HepG2 (cell line): ENCODE results near the gene RXRG. TPM values are rescaled to one million over a fixed set of nuclear protein-coding genes. Genes with fewer than 3 reads are reported as not detected.

ENCODE experiments used
- ATAC-seq: fragments of 200-7000 bp; cut with Tn5 transposase; 3 replicates; pipeline ENCODE4 v1.9.1; 2020; ENCODE audit warnings: mild to moderate bottlenecking, moderate library complexity
- BruUV-seq: library from RNA; stranded (reverse); fragments of 400-500 nt; replicated peaks from 2 replicates; lab custom pipeline; 2021; lab: Mats Ljungman, UMichigan
- CTCF ChIA-PET: fragments of 300-600 bp; formaldehyde crosslinking; extraction: SDS; loops from one replicate; lab custom pipeline; 2021; ENCODE audit warnings: low total read pairs, inconsistent platforms, low intra/inter-chr PET ratio; lab: Yijun Ruan, JAX
- POLR2A ChIA-PET: fragments of 350-600 bp; sonication (Branson Sonifier 250); formaldehyde crosslinking; loops from one replicate; lab custom pipeline; 2020; ENCODE audit warnings: antibody characterized with exemption, inconsistent platforms; lab: Yijun Ruan, JAX
- DNase-seq: peaks from one replicate; pipeline ENCODE4 v3.0.0-alpha.2; 2015; ENCODE audit warnings: low spot score
- FAIRE-seq: peaks from 3 replicates; lab custom pipeline; 2011; peaks lifted over from hg19 to GRCh38; lab: Jason Lieb, UNC
- H2AFZ ChIP-seq: one replicate; pipeline ENCODE4 v1.6.1; 2011; ENCODE audit warnings: low read length, inconsistent platforms
- H3K27ac ChIP-seq: fragments of 300-600 bp; 3 replicates; pipeline ENCODE4 v1.8.0; 2011; ENCODE audit warnings: mixed run types, mild to moderate bottlenecking, mixed read lengths, low read length, inconsistent platforms; ENCODE audit not compliant: insufficient read depth; ENCODE audit errors: extremely low read length
- H3K27me3 ChIP-seq, 2 experiments: fragments of 200-600 bp in 1 of 2; 2 replicates in 1 of 2; 3 replicates in 1 of 2; pipeline versions ENCODE4 v1.6.0 to v1.8.0; 2011; ENCODE audit warnings: low read length in 2 of 2, mild to moderate bottlenecking in 2 of 2, moderate library complexity in 2 of 2, inconsistent platforms in 1 of 2; ENCODE audit not compliant: insufficient read depth in 2 of 2, control insufficient read depth in 1 of 2
- H3K36me3 ChIP-seq, 2 experiments: fragments of 200-600 bp in 1 of 2; replicated peaks in 1 of 2; 2 replicates in 1 of 2; 3 replicates in 1 of 2; pipeline versions ENCODE4 v1.5.1 to v1.8.0; 2011; ENCODE audit warnings: low read length in 2 of 2, inconsistent platforms in 1 of 2; ENCODE audit not compliant: insufficient read depth in 2 of 2, control insufficient read depth in 1 of 2
- H3K4me1 ChIP-seq: 2 replicates; pipeline ENCODE4 v1.5.1; 2012; ENCODE audit warnings: low read length, inconsistent platforms; ENCODE audit not compliant: insufficient read depth
- H3K4me2 ChIP-seq: 2 replicates; pipeline ENCODE4 v1.6.0; 2011; ENCODE audit warnings: low read depth, low read length, inconsistent platforms
- H3K4me3 ChIP-seq, 3 experiments: fragments of 200-600 bp in 1 of 3; sonication (generic), shearing (Covaris generic) in 1 of 3; replicated peaks in 1 of 3; 2 replicates each; pipeline ENCODE4 v1.5.1; 2011 to 2016; ENCODE audit warnings: low read length in 3 of 3, inconsistent platforms in 2 of 3, low read depth in 2 of 3, mild to moderate bottlenecking in 2 of 3, control low read depth in 1 of 3, mixed read lengths in 1 of 3; ENCODE audit not compliant: insufficient read depth in 1 of 3
- H3K79me2 ChIP-seq: one replicate; pipeline ENCODE4 v1.6.1; 2011; ENCODE audit warnings: low read length, inconsistent platforms; ENCODE audit not compliant: insufficient read depth
- H3K9ac ChIP-seq: 2 replicates; pipeline ENCODE4 v1.6.0; 2011; ENCODE audit warnings: mild to moderate bottlenecking, low read depth, low read length, inconsistent platforms; ENCODE audit not compliant: insufficient read depth
- H3K9me3 ChIP-seq: 2 replicates; pipeline ENCODE4 v1.5.1; 2012; ENCODE audit warnings: mild to moderate bottlenecking, low read length
- H4K20me1 ChIP-seq: 2 replicates; pipeline ENCODE4 v1.6.0; 2011; ENCODE audit warnings: inconsistent platforms, mild to moderate bottlenecking, low read length, moderate library complexity; ENCODE audit not compliant: insufficient read depth
- ARNT2 ChIP-seq: sonication (generic); formaldehyde crosslinking; IDR thresholded peaks from 2 replicates; pipeline ENCODE4 v1.8.0; 2022; ENCODE audit warnings: mild to moderate bottlenecking, low read depth, missing genetic modification reagents, moderate library complexity
- FOXM1 ChIP-seq: sonication (generic); formaldehyde crosslinking; IDR thresholded peaks from 2 replicates; pipeline ENCODE4 v1.5.0; 2020; ENCODE audit warnings: missing genetic modification reagents
- HOXA7 ChIP-seq: sonication (generic); formaldehyde crosslinking; IDR thresholded peaks from 2 replicates; pipeline ENCODE4 v1.8.1; 2022; ENCODE audit warnings: mild to moderate bottlenecking, missing genetic modification reagents, moderate library complexity
- NFE2 ChIP-seq: sonication (generic); formaldehyde crosslinking; IDR thresholded peaks from 2 replicates; pipeline ENCODE4 v1.4.0; 2020; ENCODE audit warnings: missing genetic modification reagents
- SMYD3 ChIP-seq: sonication (generic); formaldehyde crosslinking; IDR thresholded peaks from 2 replicates; pipeline ENCODE4 v1.8.1; 2023; ENCODE audit warnings: mild to moderate bottlenecking, missing genetic modification reagents
- SNAPC2 ChIP-seq: sonication (generic); formaldehyde crosslinking; IDR thresholded peaks from 2 replicates; pipeline ENCODE4 v1.8.1; 2022; ENCODE audit warnings: mild to moderate bottlenecking, missing genetic modification reagents
- ZFX ChIP-seq: sonication (generic); formaldehyde crosslinking; IDR thresholded peaks from 2 replicates; pipeline ENCODE4 v1.4.0; 2020; ENCODE audit warnings: mild to moderate bottlenecking, low read depth, missing genetic modification reagents, moderate library complexity
- ZNF329 ChIP-seq: sonication (generic); formaldehyde crosslinking; IDR thresholded peaks from 2 replicates; pipeline ENCODE4 v1.9.0; 2021; ENCODE audit warnings: low read depth, mild to moderate bottlenecking, missing genetic modification reagents
- ZNF451 ChIP-seq: sonication (generic); formaldehyde crosslinking; IDR thresholded peaks from 2 replicates; pipeline ENCODE4 v1.5.0; 2020; ENCODE audit warnings: mild to moderate bottlenecking, missing genetic modification reagents
- ZNF761 ChIP-seq: sonication (generic); formaldehyde crosslinking; conservative IDR thresholded peaks from 2 replicates; pipeline ENCODE4 v1.4.0; 2020; ENCODE audit warnings: mild to moderate bottlenecking, missing genetic modification reagents
- ZNF781 ChIP-seq: sonication (generic); formaldehyde crosslinking; IDR thresholded peaks from 2 replicates; pipeline ENCODE4 v1.5.1; 2020; ENCODE audit warnings: borderline replicate concordance, mild to moderate bottlenecking, missing genetic modification reagents; ENCODE audit errors: not compliant biosample characterization
- WGBS: methylation state at CpG from one replicate; pipeline ENCODE4 v1.1.6; 2017; ENCODE audit warnings: low lambda C conversion rate; 5-methylcytosine and 5-hydroxymethylcytosine counted together
- in situ Hi-C: cut with HindIII; loops from 2 replicates; pipeline ENCODE4 v1.10.0; 2017; ENCODE audit warnings: low pct_unique_long_range_greater_than_20kb; ENCODE audit not compliant: extremely low pct_ligation_motif_present
- intact Hi-C: fragments of 100-400 bp; cut with micrococcal nuclease; formaldehyde crosslinking; loops from one replicate; pipeline ENCODE4 v1.10.0; 2022; ENCODE audit not compliant: unreplicated experiment
- polyA plus RNA-seq, 8 experiments: library from polyadenylated mRNA; depleted of rRNA in 3 of 8; stranded (reverse) in 7 of 8; unstranded in 1 of 8; fragments of >200 nt; fragmentation: Illumina TruSeq in 4 of 8; extraction: Trizol in 4 of 8; gene quantifications; 2 replicates each; pipeline versions ENCODE4 v1.2.1 to v1.2.3, GENCODE V29; 2011 to 2016; ENCODE audit warnings: low read depth in 4 of 8, missing spikeins in 1 of 8, mixed read lengths in 1 of 8; ENCODE audit not compliant: insufficient read depth in 1 of 8
- total RNA-seq, 5 experiments: library from RNA; depleted of rRNA; stranded (reverse); fragments of >200 nt; fragmentation: Illumina TruSeq; extraction: Trizol; gene quantifications; 2 replicates each; pipeline ENCODE4 v1.2.3, GENCODE V29; 2016; ENCODE audit warnings: low read depth in 1 of 5
- TF ChIP-seq, protein P1 (sequence below), 2 experiments: fragments of 450-650 bp in 1 of 2; sonication (generic) in 1 of 2; formaldehyde crosslinking in 1 of 2; IDR thresholded peaks; 2 replicates each; pipeline versions ENCODE4 v1.6.1 to v1.8.0; 2016 to 2022; ENCODE audit warnings: antibody characterized with exemption in 1 of 2, mild to moderate bottlenecking in 1 of 2, missing genetic modification reagents in 1 of 2
- TF ChIP-seq, protein P2 (sequence below): sonication (generic); formaldehyde crosslinking; IDR thresholded peaks from 2 replicates; pipeline ENCODE4 v1.4.0; 2020; ENCODE audit warnings: low read depth, missing genetic modification reagents

Gene RXRG
- total and polyA plus RNA-seq, 2 of the 13 experiments (the other 11 are each of a cell fraction or from before 2014, with no cell fraction given), result not detected

- H3K36me3 ChIP-seq, result no peaks in the 10 kb centered on the region
- no peaks in the 10 kb centered on the region for H4K20me1 ChIP-seq
- FAIRE-seq, result no peak
- H3K4me2 ChIP-seq, result no peak overlapping the region
- no peak overlapping the region for H2AFZ ChIP-seq
- H3K9me3 ChIP-seq, result no peaks in the 10 kb centered on the region
- in situ Hi-C loops, result no loop called here
- ChIA-PET CTCF (no interaction called here), POLR2A (no interaction called here)
- no peak overlapping the region for H3K4me3 ChIP-seq
- no peak for DNase-seq
- peaks cover 10% of the 10 kb centered on the region for H3K4me1 ChIP-seq
- H3K27me3 ChIP-seq, result no peaks in the 10 kb centered on the region; a peak in 1 of 5 replicates
- intact Hi-C loops, result no loop called here
- no peaks in the 10 kb centered on the region for H3K79me2 ChIP-seq
- no peak overlapping the region for H3K9ac ChIP-seq
- no peak for ATAC-seq
- H3K27ac ChIP-seq, result no peak overlapping the region
- no TSS peak for BruUV-seq
- 49% methylated on average over 7 of the region's 7 CpGs for WGBS
- TF ChIP-seq, protein P1, sequence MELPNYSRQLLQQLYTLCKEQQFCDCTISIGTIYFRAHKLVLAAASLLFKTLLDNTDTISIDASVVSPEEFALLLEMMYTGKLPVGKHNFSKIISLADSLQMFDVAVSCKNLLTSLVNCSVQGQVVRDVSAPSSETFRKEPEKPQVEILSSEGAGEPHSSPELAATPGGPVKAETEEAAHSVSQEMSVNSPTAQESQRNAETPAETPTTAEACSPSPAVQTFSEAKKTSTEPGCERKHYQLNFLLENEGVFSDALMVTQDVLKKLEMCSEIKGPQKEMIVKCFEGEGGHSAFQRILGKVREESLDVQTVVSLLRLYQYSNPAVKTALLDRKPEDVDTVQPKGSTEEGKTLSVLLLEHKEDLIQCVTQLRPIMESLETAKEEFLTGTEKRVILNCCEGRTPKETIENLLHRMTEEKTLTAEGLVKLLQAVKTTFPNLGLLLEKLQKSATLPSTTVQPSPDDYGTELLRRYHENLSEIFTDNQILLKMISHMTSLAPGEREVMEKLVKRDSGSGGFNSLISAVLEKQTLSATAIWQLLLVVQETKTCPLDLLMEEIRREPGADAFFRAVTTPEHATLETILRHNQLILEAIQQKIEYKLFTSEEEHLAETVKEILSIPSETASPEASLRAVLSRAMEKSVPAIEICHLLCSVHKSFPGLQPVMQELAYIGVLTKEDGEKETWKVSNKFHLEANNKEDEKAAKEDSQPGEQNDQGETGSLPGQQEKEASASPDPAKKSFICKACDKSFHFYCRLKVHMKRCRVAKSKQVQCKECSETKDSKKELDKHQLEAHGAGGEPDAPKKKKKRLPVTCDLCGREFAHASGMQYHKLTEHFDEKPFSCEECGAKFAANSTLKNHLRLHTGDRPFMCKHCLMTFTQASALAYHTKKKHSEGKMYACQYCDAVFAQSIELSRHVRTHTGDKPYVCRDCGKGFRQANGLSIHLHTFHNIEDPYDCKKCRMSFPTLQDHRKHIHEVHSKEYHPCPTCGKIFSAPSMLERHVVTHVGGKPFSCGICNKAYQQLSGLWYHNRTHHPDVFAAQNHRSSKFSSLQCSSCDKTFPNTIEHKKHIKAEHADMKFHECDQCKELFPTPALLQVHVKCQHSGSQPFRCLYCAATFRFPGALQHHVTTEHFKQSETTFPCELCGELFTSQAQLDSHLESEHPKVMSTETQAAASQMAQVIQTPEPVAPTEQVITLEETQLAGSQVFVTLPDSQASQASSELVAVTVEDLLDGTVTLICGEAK (IDR thresholded peaks at IDR 0.05), result no peak
- TF ChIP-seq, protein P1 (CRISPR knock-in tag; IDR thresholded peaks at IDR 0.05), result no peak
- TF ChIP-seq FOXM1, result no peak
- TF ChIP-seq ZNF329 (CRISPR knock-in tag), result no peak
- no peak for TF ChIP-seq SMYD3 (CRISPR knock-in tag)
- TF ChIP-seq ZNF451, result no peak
- no peak for TF ChIP-seq NFE2 (CRISPR knock-in tag)
- no peak for TF ChIP-seq ZNF781 (CRISPR knock-in tag)
- no peak for TF ChIP-seq ZNF761 (CRISPR knock-in tag)
- no peak for TF ChIP-seq ARNT2
- no peak for TF ChIP-seq ZFX (CRISPR knock-in tag)
- TF ChIP-seq, protein P2, sequence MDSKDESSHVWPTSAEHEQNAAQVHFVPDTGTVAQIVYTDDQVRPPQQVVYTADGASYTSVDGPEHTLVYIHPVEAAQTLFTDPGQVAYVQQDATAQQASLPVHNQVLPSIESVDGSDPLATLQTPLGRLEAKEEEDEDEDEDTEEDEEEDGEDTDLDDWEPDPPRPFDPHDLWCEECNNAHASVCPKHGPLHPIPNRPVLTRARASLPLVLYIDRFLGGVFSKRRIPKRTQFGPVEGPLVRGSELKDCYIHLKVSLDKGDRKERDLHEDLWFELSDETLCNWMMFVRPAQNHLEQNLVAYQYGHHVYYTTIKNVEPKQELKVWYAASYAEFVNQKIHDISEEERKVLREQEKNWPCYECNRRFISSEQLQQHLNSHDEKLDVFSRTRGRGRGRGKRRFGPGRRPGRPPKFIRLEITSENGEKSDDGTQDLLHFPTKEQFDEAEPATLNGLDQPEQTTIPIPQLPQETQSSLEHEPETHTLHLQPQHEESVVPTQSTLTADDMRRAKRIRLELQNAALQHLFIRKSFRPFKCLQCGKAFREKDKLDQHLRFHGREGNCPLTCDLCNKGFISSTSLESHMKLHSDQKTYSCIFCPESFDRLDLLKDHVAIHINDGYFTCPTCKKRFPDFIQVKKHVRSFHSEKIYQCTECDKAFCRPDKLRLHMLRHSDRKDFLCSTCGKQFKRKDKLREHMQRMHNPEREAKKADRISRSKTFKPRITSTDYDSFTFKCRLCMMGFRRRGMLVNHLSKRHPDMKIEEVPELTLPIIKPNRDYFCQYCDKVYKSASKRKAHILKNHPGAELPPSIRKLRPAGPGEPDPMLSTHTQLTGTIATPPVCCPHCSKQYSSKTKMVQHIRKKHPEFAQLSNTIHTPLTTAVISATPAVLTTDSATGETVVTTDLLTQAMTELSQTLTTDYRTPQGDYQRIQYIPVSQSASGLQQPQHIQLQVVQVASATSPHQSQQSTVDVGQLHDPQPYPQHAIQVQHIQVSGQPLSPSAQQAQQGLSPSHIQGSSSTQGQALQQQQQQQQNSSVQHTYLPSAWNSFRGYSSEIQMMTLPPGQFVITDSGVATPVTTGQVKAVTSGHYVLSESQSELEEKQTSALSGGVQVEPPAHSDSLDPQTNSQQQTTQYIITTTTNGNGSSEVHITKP (CRISPR knock-in tag), result no peak
- TF ChIP-seq SNAPC2 (CRISPR knock-in tag), result no peak
- TF ChIP-seq HOXA7, result no peak
These were observed 69.3 kb downstream of the RXRG start for GRCh38 chr1:165375623-165376022.
